HEK293 (cell line): Measurements from ENCODE around the gene EPN2.
A peak's percentile ranks its signal among the peaks of the same experiment; 100 is the strongest.

Source experiments
- RBAK ChIP-seq: fragments of 450-650 bp; formaldehyde crosslinking; IDR thresholded peaks from 2 replicates; pipeline ENCODE4 v1.5.1; 2016; ENCODE audit warnings: missing biosample characterization, missing genetic modification characterization
- REPIN1 ChIP-seq: fragments of 450-650 bp; formaldehyde crosslinking; IDR thresholded peaks from 2 replicates; pipeline ENCODE4 v1.5.1; 2017; ENCODE audit warnings: missing biosample characterization, missing genetic modification characterization, low read depth
- SCRT1 ChIP-seq: fragments of 450-650 bp; formaldehyde crosslinking; IDR thresholded peaks from 2 replicates; pipeline ENCODE4 v1.5.1; 2016; ENCODE audit warnings: missing biosample characterization, missing genetic modification characterization, borderline replicate concordance
- TRIM28 ChIP-seq: IDR thresholded peaks from 2 replicates; pipeline ENCODE4 v1.6.1; 2011; ENCODE audit warnings: low read length, control low read depth, borderline replicate concordance
- ZBTB8A ChIP-seq: fragments of 450-650 bp; formaldehyde crosslinking; IDR thresholded peaks from 2 replicates; pipeline ENCODE4 v1.5.1; 2016; ENCODE audit warnings: missing biosample characterization, missing genetic modification characterization
- TF ChIP-seq, protein P1 (sequence below): fragments of 450-650 bp; formaldehyde crosslinking; IDR thresholded peaks from 2 replicates; pipeline ENCODE4 v1.5.1; 2016; ENCODE audit warnings: missing biosample characterization, missing genetic modification characterization
- TF ChIP-seq, protein P2 (sequence below): fragments of 450-650 bp; formaldehyde crosslinking; IDR thresholded peaks from 2 replicates; pipeline ENCODE4 v1.5.1; 2016; ENCODE audit warnings: missing biosample characterization, missing genetic modification characterization

DNA sequence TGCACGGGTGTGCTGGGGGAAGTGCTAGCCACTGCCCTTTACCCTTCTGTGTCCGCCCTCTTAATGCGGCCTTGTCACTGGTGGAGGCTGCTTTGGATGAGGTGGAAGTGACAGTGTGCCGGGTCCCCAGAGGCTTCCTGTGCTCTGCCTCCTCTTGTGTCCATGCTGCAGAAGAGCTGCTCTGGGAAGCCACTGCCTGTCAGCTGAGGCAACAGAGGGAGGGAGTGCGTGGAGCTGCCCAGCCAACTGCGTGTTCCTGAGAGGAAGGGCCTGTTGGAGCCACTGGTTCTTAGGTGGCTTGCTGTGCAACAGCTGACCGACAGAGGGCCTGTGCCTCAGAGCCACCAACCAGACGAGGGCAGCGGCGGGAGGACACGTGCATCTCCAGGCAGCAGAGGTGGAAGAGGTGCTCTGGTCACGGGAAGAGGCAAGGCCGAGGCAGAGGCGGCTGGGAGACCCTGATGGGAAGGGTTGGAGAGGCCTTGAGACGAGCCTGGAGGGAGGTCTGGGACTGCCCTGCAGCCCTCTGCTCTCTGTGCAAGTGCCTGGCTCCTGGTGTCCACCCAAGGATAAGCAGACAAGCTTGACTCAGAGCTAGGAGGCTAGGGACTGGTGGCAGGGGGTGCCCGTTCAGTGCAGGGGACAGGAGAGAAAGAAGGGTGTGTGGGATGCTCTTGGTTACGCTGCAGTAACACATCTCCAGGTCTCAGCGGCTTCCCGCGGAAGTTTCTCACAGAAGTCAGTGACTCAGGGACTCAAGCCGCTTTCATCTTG is 100.0 kb downstream of the EPN2 start:
- TF ChIP-seq TRIM28: no peak
- no peak for TF ChIP-seq SCRT1
- TF ChIP-seq, protein P1, sequence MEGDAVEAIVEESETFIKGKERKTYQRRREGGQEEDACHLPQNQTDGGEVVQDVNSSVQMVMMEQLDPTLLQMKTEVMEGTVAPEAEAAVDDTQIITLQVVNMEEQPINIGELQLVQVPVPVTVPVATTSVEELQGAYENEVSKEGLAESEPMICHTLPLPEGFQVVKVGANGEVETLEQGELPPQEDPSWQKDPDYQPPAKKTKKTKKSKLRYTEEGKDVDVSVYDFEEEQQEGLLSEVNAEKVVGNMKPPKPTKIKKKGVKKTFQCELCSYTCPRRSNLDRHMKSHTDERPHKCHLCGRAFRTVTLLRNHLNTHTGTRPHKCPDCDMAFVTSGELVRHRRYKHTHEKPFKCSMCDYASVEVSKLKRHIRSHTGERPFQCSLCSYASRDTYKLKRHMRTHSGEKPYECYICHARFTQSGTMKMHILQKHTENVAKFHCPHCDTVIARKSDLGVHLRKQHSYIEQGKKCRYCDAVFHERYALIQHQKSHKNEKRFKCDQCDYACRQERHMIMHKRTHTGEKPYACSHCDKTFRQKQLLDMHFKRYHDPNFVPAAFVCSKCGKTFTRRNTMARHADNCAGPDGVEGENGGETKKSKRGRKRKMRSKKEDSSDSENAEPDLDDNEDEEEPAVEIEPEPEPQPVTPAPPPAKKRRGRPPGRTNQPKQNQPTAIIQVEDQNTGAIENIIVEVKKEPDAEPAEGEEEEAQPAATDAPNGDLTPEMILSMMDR: peak; percentile 47; the same call in 1 of the 2 replicates
- no peak for TF ChIP-seq REPIN1 (tag by site-specific recombination)
- TF ChIP-seq, protein P2, sequence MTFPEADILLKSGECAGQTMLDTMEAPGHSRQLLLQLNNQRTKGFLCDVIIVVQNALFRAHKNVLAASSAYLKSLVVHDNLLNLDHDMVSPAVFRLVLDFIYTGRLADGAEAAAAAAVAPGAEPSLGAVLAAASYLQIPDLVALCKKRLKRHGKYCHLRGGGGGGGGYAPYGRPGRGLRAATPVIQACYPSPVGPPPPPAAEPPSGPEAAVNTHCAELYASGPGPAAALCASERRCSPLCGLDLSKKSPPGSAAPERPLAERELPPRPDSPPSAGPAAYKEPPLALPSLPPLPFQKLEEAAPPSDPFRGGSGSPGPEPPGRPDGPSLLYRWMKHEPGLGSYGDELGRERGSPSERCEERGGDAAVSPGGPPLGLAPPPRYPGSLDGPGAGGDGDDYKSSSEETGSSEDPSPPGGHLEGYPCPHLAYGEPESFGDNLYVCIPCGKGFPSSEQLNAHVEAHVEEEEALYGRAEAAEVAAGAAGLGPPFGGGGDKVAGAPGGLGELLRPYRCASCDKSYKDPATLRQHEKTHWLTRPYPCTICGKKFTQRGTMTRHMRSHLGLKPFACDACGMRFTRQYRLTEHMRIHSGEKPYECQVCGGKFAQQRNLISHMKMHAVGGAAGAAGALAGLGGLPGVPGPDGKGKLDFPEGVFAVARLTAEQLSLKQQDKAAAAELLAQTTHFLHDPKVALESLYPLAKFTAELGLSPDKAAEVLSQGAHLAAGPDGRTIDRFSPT: no peak
- no peak for TF ChIP-seq RBAK (tag by site-specific recombination)
- TF ChIP-seq ZBTB8A (tag by site-specific recombination): no peak
